ENCODE measurements around the gene MOCOS. TPM values are rescaled to one million over a fixed set of nuclear protein-coding genes. Genes with fewer than 3 reads are reported as not detected.

The MOCOS gene
- total RNA-seq, 2 donors from 2014 or later = 2.5 to 3.9 TPM

DNA sequence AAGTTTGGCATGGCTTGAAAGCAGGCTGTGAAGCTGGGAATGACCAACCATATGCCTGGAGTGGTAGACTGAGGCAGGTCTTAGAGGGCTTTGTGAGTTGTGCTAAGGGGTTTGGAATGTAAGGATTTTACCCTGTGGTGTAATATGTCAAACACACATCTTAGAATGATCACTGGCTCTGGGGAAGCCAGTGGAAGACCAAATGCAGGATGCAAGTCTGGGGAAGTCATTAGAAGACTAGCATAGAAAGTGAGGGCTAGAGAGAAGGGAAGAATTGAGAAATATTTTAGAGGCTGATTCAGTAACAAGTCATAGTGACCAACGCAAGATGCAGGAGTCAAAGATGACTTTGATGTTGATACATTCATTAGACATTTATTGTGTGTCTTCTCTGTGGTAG, 106.7 kb downstream of the MOCOS start:
- no peak for DNase-seq (ENCODE audit: low spot score)
- no peak for TF ChIP-seq POLR2A (IDR thresholded peaks at IDR 0.05)
- no peak for TF ChIP-seq POLR2AphosphoS5 (IDR thresholded peaks at IDR 0.05)
- TF ChIP-seq, protein P1, sequence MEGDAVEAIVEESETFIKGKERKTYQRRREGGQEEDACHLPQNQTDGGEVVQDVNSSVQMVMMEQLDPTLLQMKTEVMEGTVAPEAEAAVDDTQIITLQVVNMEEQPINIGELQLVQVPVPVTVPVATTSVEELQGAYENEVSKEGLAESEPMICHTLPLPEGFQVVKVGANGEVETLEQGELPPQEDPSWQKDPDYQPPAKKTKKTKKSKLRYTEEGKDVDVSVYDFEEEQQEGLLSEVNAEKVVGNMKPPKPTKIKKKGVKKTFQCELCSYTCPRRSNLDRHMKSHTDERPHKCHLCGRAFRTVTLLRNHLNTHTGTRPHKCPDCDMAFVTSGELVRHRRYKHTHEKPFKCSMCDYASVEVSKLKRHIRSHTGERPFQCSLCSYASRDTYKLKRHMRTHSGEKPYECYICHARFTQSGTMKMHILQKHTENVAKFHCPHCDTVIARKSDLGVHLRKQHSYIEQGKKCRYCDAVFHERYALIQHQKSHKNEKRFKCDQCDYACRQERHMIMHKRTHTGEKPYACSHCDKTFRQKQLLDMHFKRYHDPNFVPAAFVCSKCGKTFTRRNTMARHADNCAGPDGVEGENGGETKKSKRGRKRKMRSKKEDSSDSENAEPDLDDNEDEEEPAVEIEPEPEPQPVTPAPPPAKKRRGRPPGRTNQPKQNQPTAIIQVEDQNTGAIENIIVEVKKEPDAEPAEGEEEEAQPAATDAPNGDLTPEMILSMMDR (IDR thresholded peaks at IDR 0.05) = no peak
- H3K4me1 ChIP-seq (replicated peaks) = peaks cover 6% of the 10 kb centered on the region
- H3K4me3 ChIP-seq = no peak overlapping the region
- H3K36me3 ChIP-seq = no peaks in the 10 kb centered on the region
- intact Hi-C loops (cut with DNase I) = loop anchor here (10.0 kb wide), 3 partner anchors 121 to 521 kb away; no protein-coding TSS in a partner anchor
- no peak overlapping the region for H3K27ac ChIP-seq
- 83% methylated on average over 1 of the region's 1 CpG for WGBS
- no peaks in the 10 kb centered on the region for H3K27me3 ChIP-seq (replicated peaks; ENCODE audit: insufficient read depth)
- no peaks in the 10 kb centered on the region for H3K9me3 ChIP-seq

DNA sequence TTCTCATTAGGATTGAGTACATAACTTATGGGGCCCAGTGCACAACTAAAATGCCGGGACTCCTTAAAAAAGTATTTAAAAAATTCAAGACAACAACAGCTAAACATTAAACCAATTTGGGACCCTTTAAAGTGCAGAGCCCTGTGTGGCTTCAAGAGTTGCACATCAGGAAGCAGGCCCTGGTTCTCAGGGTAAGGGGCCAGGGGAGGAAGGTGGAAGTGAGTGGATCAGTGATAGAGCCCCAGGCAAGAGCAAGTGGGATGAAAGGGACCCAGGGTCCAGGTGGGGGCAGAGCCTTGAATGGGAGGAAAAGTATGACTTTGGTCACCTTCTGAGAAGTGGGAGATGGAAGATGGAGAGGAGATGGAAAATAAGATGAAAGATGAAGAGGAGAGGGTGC, 107.9 kb downstream of the MOCOS start:
- DNase-seq (ENCODE audit: low spot score) = no peak

DNA sequence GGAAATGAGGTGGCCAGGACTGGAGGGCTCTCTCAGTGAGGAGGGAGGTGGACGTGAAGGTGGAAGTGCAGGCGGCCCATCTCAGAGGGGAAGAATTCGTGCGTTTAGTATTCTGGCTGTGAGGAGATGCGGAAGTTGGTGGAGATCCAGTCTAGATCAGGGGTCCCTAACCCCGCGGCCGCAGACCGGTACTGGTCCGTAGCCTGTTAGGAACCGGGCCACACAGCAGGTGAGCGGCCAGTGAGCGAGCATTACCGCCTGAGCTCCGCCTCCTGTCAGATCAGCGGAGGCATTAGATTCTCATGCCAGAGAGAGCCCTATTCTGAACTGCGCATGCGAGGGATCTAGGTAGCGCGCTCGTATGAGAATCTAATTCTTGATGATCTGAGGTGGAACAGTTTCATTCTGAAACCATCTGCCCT, 108.6 kb downstream of the MOCOS start:
- Histone ChIP-seq H3K4me1 (replicated peaks) (peaks cover 6% of the 10 kb centered on the region), H3K27me3 (replicated peaks; ENCODE audit: insufficient read depth) (no peaks in the 10 kb centered on the region), H3K27ac (no peak overlapping the region), H3K9me3 (no peaks in the 10 kb centered on the region), H3K4me3 (peak overlapping the region; percentile 54 to 63), H3K36me3 (no peaks in the 10 kb centered on the region)
- DNase-seq (ENCODE audit: low spot score) = no peak
- WGBS = 43% methylated on average over 21 of the region's 21 CpGs
- TF ChIP-seq POLR2AphosphoS5 (IDR thresholded peaks at IDR 0.05) (no peak), POLR2A (IDR thresholded peaks at IDR 0.05) (no peak)
- TF ChIP-seq, protein P1 (IDR thresholded peaks at IDR 0.05) = no peak
- intact Hi-C loops (cut with DNase I) = loop anchor here (2.0 to 10.0 kb wide), 5 partner anchors 119 to 519 kb away; no protein-coding TSS in a partner anchor

More for the DNA sequence above, 107.9 kb downstream of the MOCOS start:
- Histone ChIP-seq H3K4me1 (replicated peaks) (peaks cover 6% of the 10 kb centered on the region), H3K27ac (no peak overlapping the region), H3K27me3 (replicated peaks; ENCODE audit: insufficient read depth) (no peaks in the 10 kb centered on the region), H3K9me3 (no peaks in the 10 kb centered on the region), H3K4me3 (no peak overlapping the region), H3K36me3 (no peaks in the 10 kb centered on the region)
- intact Hi-C loops (cut with DNase I) = loop anchor here (5.0 to 10.0 kb wide), 4 partner anchors 120 to 520 kb away; no protein-coding TSS in a partner anchor
- WGBS = 90% methylated on average over 1 of the region's 1 CpG
- TF ChIP-seq POLR2A (IDR thresholded peaks at IDR 0.05) = no peak
- TF ChIP-seq, protein P1 (IDR thresholded peaks at IDR 0.05) = no peak
- no peak for TF ChIP-seq POLR2AphosphoS5 (IDR thresholded peaks at IDR 0.05)

DNA sequence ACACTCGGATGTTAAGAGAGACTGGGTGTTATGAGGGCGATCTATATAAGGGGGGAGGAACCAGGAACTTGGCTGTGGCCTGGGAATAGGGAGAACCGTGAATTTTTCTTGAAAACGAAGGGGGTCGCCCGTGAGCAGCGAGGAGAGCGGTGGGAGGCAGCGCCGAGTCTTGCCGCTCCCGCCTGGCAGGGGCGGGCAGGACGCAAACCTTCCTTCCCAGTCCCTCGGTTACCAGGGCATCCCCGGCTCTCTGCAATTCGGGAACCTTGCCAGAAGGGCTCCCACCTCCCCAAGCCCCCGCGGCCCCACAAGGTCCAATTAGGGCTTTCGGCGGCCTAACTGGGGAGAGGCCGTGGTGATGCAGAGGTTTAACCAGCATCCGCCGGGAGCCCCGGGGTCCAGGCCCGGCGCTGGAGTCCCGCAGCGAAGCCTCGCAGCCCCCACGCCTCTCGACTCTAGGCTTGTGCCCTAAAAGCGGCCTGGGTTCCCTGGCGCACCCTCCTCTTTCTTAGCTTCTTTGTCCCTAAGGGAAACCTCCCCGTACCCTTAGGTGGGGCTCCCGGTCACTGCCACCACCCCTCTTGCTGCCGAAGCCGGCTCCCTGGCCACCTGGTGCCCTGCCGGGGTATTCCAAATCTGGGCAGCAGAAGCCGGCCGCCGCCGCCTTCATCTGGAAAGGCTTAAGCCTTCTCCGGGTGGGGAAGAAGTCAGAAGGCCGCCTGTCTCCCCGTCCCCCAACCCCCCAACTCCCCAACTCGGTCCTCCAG, 109.5 kb downstream of the MOCOS start:
- under 1% methylated on average over 47 of the region's 47 CpGs for WGBS
- H3K27ac ChIP-seq = peak overlapping the region; percentile 54 to 68
- peak; percentile 30 for DNase-seq (ENCODE audit: low spot score)
- TF ChIP-seq POLR2AphosphoS5 (IDR thresholded peaks at IDR 0.05) = no peak
- TF ChIP-seq, protein P1 (IDR thresholded peaks at IDR 0.05) = peak in 2 of 4 experiments; percentile 4 to 21
- H3K27me3 ChIP-seq (replicated peaks; ENCODE audit: insufficient read depth) = no peaks in the 10 kb centered on the region
- peak overlapping the region; percentile 54 to 63 for H3K4me3 ChIP-seq
- intact Hi-C loops (cut with DNase I) = loop anchor here (2.0 to 10.0 kb wide), 5 partner anchors 118 to 518 kb away; no protein-coding TSS in a partner anchor
- no peaks in the 10 kb centered on the region for H3K36me3 ChIP-seq
- peaks cover 6% of the 10 kb centered on the region for H3K4me1 ChIP-seq (replicated peaks)
- H3K9me3 ChIP-seq = no peaks in the 10 kb centered on the region
